ENCODE measurements around the gene ATF7IP2. TPM values are rescaled to one million over a fixed set of nuclear protein-coding genes. Genes with fewer than 3 reads are reported as not detected.

ATF7IP2 gene
- total RNA-seq, 1 donor from 2014 or later, result 4.8 TPM

DNA sequence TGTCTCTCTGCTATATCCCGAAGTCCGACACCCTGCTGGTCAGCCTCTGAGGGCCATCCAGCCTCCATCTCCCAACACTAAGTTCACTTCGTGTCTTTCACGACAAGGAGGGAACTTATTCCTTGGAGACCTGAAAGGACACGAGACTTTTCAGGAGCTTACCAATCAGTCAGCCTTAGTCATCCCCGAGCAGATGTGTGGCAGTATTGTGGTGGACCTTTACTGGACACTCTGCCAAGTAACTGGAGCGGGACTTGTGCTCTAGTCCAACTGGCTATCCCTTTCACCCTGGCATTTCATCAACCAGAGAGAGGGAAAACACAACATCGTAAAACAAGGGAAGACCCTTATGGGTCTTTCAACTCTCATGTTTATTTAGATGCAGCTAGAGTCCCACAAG is 107.4 kb downstream of the ATF7IP2 start:
- Mint-ChIP-seq H3K36me3 (ENCODE audit: low read depth) (peaks cover 6% of the 10 kb centered on the region), H3K4me1 (ENCODE audit: low read depth) (peaks cover 7% of the 10 kb centered on the region), H3K27me3 (ENCODE audit: low read depth) (no peaks in the 10 kb centered on the region), H3K9me3 (ENCODE audit: low read depth) (peaks cover 14% of the 10 kb centered on the region), H3K4me3 (ENCODE audit: unreplicated experiment) (no peak overlapping the region), H3K27ac (ENCODE audit: unreplicated experiment) (no peak overlapping the region)
- TF ChIP-seq CTCF (IDR thresholded peaks at IDR 0.05), result no peak
- DNase-seq (ENCODE audit: low spot score), result no peak

DNA sequence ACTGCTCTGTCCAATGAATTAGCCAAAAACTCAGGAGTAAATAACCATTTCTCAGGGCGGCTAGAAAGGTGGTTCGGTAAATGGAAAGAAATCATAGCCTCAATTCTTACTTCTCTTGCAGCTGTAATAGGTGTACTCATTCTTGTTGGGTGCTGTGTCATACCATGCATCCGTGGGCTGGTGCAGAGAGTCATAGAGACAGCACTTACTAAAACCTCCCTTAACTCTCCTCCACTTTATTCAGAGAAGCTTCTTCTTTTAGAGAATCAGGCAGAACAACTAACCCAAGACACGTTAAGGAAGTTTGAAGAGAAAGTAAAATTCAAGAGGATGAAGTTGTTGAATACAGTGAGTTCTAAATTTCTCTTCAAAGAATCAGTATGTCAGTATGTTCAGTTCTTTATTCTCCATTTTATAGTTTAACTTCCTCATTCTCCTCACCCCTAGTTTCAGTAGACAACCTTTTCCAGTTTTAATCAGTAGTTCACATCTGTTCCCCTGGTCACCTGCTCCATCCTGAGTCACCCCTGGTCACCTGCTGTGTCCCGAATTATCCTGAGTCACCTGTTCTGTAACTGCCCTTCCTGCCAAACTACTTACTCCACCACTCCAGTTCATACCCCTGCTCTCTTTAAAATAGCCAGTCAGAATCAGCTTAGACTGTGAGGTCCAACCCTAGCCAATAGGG is 108.6 kb downstream of the ATF7IP2 start:
- Mint-ChIP-seq H3K4me1 (ENCODE audit: low read depth) (peaks cover 7% of the 10 kb centered on the region), H3K27me3 (ENCODE audit: low read depth) (no peaks in the 10 kb centered on the region), H3K4me3 (ENCODE audit: unreplicated experiment) (no peak overlapping the region), H3K36me3 (ENCODE audit: low read depth) (peaks cover 6% of the 10 kb centered on the region), H3K9me3 (ENCODE audit: low read depth) (peaks cover 14% of the 10 kb centered on the region), H3K27ac (ENCODE audit: unreplicated experiment) (no peak overlapping the region)
- DNase-seq (ENCODE audit: low spot score), result no peak
- no peak for TF ChIP-seq CTCF (IDR thresholded peaks at IDR 0.05)

DNA sequence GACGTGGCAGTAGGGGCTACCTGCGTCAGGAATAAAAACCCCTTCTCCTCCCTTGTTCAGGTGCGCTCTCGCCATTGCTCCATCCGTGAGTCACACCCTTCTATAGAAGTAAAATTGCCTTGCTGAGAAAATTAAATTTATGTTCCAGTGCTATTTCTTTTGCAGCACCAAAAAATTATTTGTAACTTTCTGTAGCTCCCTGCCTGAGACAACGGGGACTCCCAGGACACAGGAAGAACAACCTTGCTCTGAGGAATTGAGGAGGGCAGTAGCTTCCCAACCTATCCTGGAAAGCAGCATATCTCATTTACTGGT is 109.1 kb downstream of the ATF7IP2 start:
- H3K4me3 Mint-ChIP-seq (ENCODE audit: unreplicated experiment), result no peak overlapping the region
- no peak for TF ChIP-seq CTCF (IDR thresholded peaks at IDR 0.05)
- no peak overlapping the region for H3K27ac Mint-ChIP-seq (ENCODE audit: unreplicated experiment)
- no peak for DNase-seq (ENCODE audit: low spot score)
- no peaks in the 10 kb centered on the region for H3K27me3 Mint-ChIP-seq (ENCODE audit: low read depth)
- peaks cover 14% of the 10 kb centered on the region for H3K9me3 Mint-ChIP-seq (ENCODE audit: low read depth)
- peaks cover 6% of the 10 kb centered on the region for H3K36me3 Mint-ChIP-seq (ENCODE audit: low read depth)
- H3K4me1 Mint-ChIP-seq (ENCODE audit: low read depth), result peaks cover 4% of the 10 kb centered on the region

- TF ChIP-seq CTCF (IDR thresholded peaks at IDR 0.05), result no peak
- no peaks in the 10 kb centered on the region for H3K4me1 Mint-ChIP-seq (ENCODE audit: low read depth)
- DNase-seq (ENCODE audit: low spot score), result no peak
- no peak overlapping the region for H3K4me3 Mint-ChIP-seq (ENCODE audit: unreplicated experiment)
- no peak overlapping the region for H3K27ac Mint-ChIP-seq (ENCODE audit: unreplicated experiment)
- no peaks in the 10 kb centered on the region for H3K27me3 Mint-ChIP-seq (ENCODE audit: low read depth)
- peaks cover 6% of the 10 kb centered on the region for H3K36me3 Mint-ChIP-seq (ENCODE audit: low read depth)
- H3K9me3 Mint-ChIP-seq (ENCODE audit: low read depth), result peaks cover 14% of the 10 kb centered on the region
Measured at GRCh38 chr16:10497132-10498101, 111.6 kb downstream of the ATF7IP2 start.

DNA sequence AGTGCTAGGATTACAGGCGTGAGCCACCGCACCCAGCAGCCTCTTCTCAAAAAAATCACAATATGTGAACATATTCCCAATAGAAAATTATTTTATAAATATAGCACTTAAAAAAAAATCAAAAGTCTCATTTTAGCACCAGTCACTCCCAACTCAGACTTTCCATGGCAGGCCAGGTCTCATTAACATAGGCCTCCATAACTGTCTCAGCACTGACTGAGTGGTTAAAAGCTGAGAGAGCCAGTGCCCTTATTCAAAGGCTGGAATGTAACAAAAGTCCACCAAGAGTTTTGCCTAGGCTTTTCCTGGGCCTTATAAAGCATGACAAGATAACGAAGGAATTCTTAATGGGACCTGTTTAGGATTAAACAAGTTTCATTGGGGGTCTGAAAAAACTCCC is 114.7 kb downstream of the ATF7IP2 start:
- no peak for DNase-seq (ENCODE audit: low spot score)
- H3K27ac Mint-ChIP-seq (ENCODE audit: unreplicated experiment), result no peak overlapping the region
- H3K9me3 Mint-ChIP-seq (ENCODE audit: low read depth), result peaks cover 3% of the 10 kb centered on the region
- no peak for TF ChIP-seq CTCF (IDR thresholded peaks at IDR 0.05)
- H3K36me3 Mint-ChIP-seq (ENCODE audit: low read depth), result no peaks in the 10 kb centered on the region
- H3K4me1 Mint-ChIP-seq (ENCODE audit: low read depth), result no peaks in the 10 kb centered on the region
- H3K4me3 Mint-ChIP-seq (ENCODE audit: unreplicated experiment), result no peak overlapping the region
- H3K27me3 Mint-ChIP-seq (ENCODE audit: low read depth), result no peaks in the 10 kb centered on the region
